Measurements from ENCODE around the gene PRKCE. TPM values are rescaled to one million over a fixed set of nuclear protein-coding genes. Genes with fewer than 3 reads are reported as not detected.
"Not testable (repeated sequence)": the region's sequence is repeated elsewhere in the genome, so short reads cannot be mapped to it uniquely, and the experiment has no call there.

Gene PRKCE
- total and polyA plus RNA-seq, 2 donors (not counting 3 experiments of a cell fraction or from before 2014, with no cell fraction given), result 27.9 to 33.9 TPM

- no peak overlapping the region for H3K4me2 ChIP-seq (ENCODE audit: insufficient read depth, low read length)
- DNase-seq (ENCODE audit: low read depth, low spot score) (no peak), FAIRE-seq (no peak)
- no TSS peak for BruUV-seq (replicated peaks)
- no peak for TF ChIP-seq JUN (IDR thresholded peaks at IDR 0.05; ENCODE audit: borderline replicate concordance, insufficient read depth, insufficient read length, low read depth)
- TF ChIP-seq MYC (IDR thresholded peaks at IDR 0.05; ENCODE audit: low read depth, low read length), result no peak
- TF ChIP-seq EZH2 (IDR thresholded peaks at IDR 0.05; ENCODE audit: borderline replicate concordance, low read depth, low read length, severe bottlenecking), result no peak
- TF ChIP-seq CTCF (IDR thresholded peaks at IDR 0.05; ENCODE audit: extremely low read depth in 1 of 2, insufficient read depth in 1 of 2, low read depth in 1 of 2, low read length in 2 of 2), result no peak
- TF ChIP-seq POLR2AphosphoS5 (IDR thresholded peaks at IDR 0.05; ENCODE audit: insufficient read depth, low read depth, low read length), result no peak
- no peak for TF ChIP-seq FOS (IDR thresholded peaks at IDR 0.05; ENCODE audit: borderline replicate concordance, insufficient read depth, low read length)
- no peak for TF ChIP-seq GATA2 (IDR thresholded peaks at IDR 0.05; ENCODE audit: insufficient read depth, insufficient read length, low read depth, low read length)
- TF ChIP-seq POLR2A (IDR thresholded peaks at IDR 0.05; ENCODE audit: low read depth, low read length), result no peak
- no peak for TF ChIP-seq MAX (IDR thresholded peaks at IDR 0.05; ENCODE audit: insufficient read depth, insufficient read length)
- no peaks in the 10 kb centered on the region for H3K9me3 ChIP-seq (replicated peaks; ENCODE audit: control insufficient read depth, insufficient read depth, low read length)
- ChIA-PET POLR2A (no interaction called here), CTCF (interaction anchor here (1.2 kb wide), 1 partner anchor 24 kb away, joined by 3 read pairs; no protein-coding TSS in a partner anchor)
- no peaks in the 10 kb centered on the region for H3K79me2 ChIP-seq (ENCODE audit: control insufficient read depth, insufficient read depth, low read length)
- intact Hi-C loops (cut with micrococcal nuclease) (loop anchor here (5.0 kb wide), 1 partner anchor 46 kb away; no protein-coding TSS in a partner anchor), dilution Hi-C loops (cut with MboI; ENCODE audit: extremely low pct_ligation_motif_present, low sequenced_read_pairs) (no loop called here)
- H4K20me1 ChIP-seq (replicated peaks; ENCODE audit: control insufficient read depth, extremely low read depth, insufficient read depth, low read length), result no peaks in the 10 kb centered on the region
- no peak overlapping the region for H3K27ac ChIP-seq (ENCODE audit: insufficient read depth, low read depth, low read length)
- H3K9ac ChIP-seq (replicated peaks; ENCODE audit: extremely low read depth, insufficient read depth, low read length), result no peak overlapping the region
- no peak overlapping the region for H2AFZ ChIP-seq (ENCODE audit: low read depth, low read length)
- H3K9me1 ChIP-seq (replicated peaks; ENCODE audit: control insufficient read depth, extremely low read depth, insufficient read depth, low read length), result no peaks in the 10 kb centered on the region
- peaks cover 17% of the 10 kb centered on the region for H3K4me1 ChIP-seq (ENCODE audit: control insufficient read depth, extremely low read depth, insufficient read depth, low read length)
- H3K36me3 ChIP-seq (ENCODE audit: control insufficient read depth in 2 of 2, extremely low read depth in 1 of 2, insufficient read depth in 2 of 2, low read length in 2 of 2), result no peaks in the 10 kb centered on the region
- H3K4me3 ChIP-seq (replicated peaks in 1 of 3; ENCODE audit: insufficient read depth in 1 of 3, low read depth in 1 of 3, low read length in 3 of 3), result no peak overlapping the region
- no peaks in the 10 kb centered on the region for H3K27me3 ChIP-seq (ENCODE audit: control insufficient read depth in 2 of 2, insufficient read depth in 2 of 2, low read length in 2 of 2)
Observed at GRCh38 chr2:45857867-45858520, 206.5 kb downstream of the PRKCE start.

DNA sequence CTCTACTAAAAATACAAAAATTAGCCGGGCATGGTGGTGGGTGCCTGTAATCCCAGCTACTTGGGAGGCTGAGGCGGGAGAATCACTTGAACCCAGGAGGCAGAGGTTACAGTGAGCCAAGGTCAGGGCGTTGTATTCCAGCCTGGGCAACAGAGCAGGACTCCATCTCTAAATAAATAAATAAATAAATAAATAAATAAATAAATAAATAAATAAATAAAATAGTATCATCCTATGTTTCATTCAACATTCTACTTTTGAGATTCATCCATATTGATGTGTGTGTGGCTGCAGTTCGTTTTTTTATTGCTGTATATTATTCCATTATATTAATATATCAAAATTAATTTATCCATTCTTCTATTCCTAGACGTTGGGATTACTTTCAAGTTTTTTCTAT lies 207.4 kb downstream of the PRKCE start:
- H4K20me1 ChIP-seq (replicated peaks; ENCODE audit: control insufficient read depth, extremely low read depth, insufficient read depth, low read length); H3K9ac ChIP-seq (replicated peaks; ENCODE audit: extremely low read depth, insufficient read depth, low read length); H3K4me2 ChIP-seq (ENCODE audit: insufficient read depth, low read length); H3K36me3 ChIP-seq (ENCODE audit: control insufficient read depth in 2 of 2, extremely low read depth in 1 of 2, insufficient read depth in 2 of 2, low read length in 2 of 2); DNase-seq (ENCODE audit: low read depth, low spot score); dilution Hi-C loops (cut with MboI; ENCODE audit: extremely low pct_ligation_motif_present, low sequenced_read_pairs); H2AFZ ChIP-seq (ENCODE audit: low read depth, low read length); H3K27me3 ChIP-seq (ENCODE audit: control insufficient read depth in 2 of 2, insufficient read depth in 2 of 2, low read length in 2 of 2); FAIRE-seq; POLR2A ChIA-PET; CTCF ChIA-PET; H3K4me3 ChIP-seq (replicated peaks in 1 of 3; ENCODE audit: insufficient read depth in 1 of 3, low read depth in 1 of 3, low read length in 3 of 3); H3K9me3 ChIP-seq (replicated peaks; ENCODE audit: control insufficient read depth, insufficient read depth, low read length); H3K27ac ChIP-seq (ENCODE audit: insufficient read depth, low read depth, low read length); H3K9me1 ChIP-seq (replicated peaks; ENCODE audit: control insufficient read depth, extremely low read depth, insufficient read depth, low read length); BruUV-seq (replicated peaks); H3K79me2 ChIP-seq (ENCODE audit: control insufficient read depth, insufficient read depth, low read length): not testable (repeated sequence)
- intact Hi-C loops (cut with micrococcal nuclease), result loop anchor here (5.0 kb wide), 1 partner anchor 47 kb away; no protein-coding TSS in a partner anchor
- peaks cover 17% of the 10 kb centered on the region for H3K4me1 ChIP-seq (ENCODE audit: control insufficient read depth, extremely low read depth, insufficient read depth, low read length)
